Body of pancreas (tissue), 4 donors: ENCODE measurements around the gene HOXB3.

Source experiments
- POLR2A ChIP-seq, 3 donors: fragments of 450-650 bp; IDR thresholded peaks; one replicate each; pipeline ENCODE4 v1.6.1; 2016; ENCODE audit warnings: antibody characterized with exemption in 3 of 3, mild to moderate bottlenecking in 2 of 3
- TF ChIP-seq, protein P1 (sequence below), 7 experiments: fragments of 450-650 bp in 4 of 7; fragments of 200-600 bp in 3 of 7; sonication (generic) in 3 of 7; IDR thresholded peaks; one replicate each; pipeline ENCODE4 v1.5.1; 2016 to 2019; ENCODE audit warnings: antibody characterized with exemption in 7 of 7

DNA sequence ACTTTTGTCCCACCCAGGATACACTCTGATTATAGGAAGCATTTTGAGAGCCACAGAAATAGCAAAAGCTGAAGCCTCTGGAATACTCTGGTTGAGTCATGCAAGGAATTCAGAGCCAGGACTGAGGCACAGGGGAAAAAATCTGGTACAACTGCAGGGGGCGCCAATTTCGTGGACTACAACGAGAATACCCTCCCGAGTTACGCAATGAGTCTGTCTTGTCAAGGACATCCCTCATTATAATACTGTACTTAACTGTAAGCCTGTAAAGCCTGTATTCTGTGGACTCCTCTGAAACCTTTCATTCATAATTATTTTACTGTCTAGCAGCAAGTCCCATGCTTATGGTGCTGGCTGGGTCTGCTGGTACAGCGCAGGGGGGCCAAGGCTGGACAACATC, 67.0 kb downstream of the HOXB3 start:
- TF ChIP-seq, protein P1, sequence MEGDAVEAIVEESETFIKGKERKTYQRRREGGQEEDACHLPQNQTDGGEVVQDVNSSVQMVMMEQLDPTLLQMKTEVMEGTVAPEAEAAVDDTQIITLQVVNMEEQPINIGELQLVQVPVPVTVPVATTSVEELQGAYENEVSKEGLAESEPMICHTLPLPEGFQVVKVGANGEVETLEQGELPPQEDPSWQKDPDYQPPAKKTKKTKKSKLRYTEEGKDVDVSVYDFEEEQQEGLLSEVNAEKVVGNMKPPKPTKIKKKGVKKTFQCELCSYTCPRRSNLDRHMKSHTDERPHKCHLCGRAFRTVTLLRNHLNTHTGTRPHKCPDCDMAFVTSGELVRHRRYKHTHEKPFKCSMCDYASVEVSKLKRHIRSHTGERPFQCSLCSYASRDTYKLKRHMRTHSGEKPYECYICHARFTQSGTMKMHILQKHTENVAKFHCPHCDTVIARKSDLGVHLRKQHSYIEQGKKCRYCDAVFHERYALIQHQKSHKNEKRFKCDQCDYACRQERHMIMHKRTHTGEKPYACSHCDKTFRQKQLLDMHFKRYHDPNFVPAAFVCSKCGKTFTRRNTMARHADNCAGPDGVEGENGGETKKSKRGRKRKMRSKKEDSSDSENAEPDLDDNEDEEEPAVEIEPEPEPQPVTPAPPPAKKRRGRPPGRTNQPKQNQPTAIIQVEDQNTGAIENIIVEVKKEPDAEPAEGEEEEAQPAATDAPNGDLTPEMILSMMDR (IDR thresholded peaks at IDR 0.05) = no peak
- TF ChIP-seq POLR2A (IDR thresholded peaks at IDR 0.05) = no peak
